Suppressor macrophage treated with lipopolysaccharide for 1 hour (primary cell): Measurements from ENCODE around the gene HMGXB4.

ENCODE experiments used
- DNase-seq, 3 donors: peaks; one replicate each; pipeline ENCODE4 v3.0.0-alpha.2; 2020 to 2022

HMGXB4 gene

DNA sequence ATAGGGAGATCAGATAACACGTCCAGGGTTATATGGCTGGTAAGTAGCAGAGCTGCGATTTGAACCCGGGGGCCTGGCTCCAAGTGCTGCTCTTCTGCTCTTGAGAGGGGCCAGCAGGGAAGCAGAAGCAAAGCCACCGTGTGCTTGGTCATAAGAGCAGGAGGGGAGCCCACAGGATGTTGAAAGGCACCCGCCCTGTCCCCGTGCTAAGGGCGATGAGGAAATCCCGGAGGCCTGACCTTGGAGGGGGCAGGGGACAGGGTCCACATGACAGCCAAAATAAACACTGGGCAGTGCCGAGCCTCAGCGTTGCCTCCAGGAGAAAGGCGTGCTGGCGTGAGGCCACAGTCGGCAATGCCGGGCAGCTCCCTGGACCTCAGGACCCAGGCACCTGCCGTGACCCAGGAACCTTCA is 71.2 kb downstream of the HMGXB4 start:
- DNase-seq, result peak; percentile 71 to 83 (median 79)

DNA sequence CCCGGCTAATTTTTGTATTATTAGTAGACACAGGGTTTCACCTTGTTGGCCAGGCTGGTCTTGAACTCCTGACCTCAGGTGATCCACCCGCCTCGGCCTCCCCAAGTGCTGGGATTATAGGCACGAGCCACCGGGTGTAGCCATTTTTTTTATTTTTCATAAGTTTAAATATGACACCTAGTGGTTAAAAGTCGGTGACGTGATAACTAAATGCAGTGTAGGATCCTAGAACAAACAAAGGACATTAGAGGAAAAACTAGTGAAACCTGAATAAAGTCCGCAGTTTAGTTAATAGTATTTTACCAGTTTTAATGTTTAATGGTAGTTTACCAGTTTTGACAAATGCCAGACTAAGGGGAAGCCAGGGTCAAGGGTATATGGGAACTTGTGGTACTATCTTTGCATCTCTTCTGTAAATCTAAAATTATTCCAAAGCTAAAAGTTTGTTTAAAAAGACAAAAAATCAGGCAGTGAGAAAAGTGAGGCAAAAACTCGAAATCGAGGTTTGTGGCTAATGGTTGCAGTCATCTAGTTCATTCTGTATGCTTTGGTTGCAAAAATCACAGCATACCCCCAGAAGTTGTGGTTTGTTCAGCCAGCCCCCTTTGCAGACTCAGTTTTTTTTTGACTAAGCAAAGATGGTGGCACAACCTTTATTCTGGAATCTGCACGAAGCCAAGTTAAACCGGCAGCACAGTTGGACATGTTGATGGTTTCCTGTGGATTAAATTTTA is 72.0 kb downstream of the HMGXB4 start:
- no peak for DNase-seq

DNA sequence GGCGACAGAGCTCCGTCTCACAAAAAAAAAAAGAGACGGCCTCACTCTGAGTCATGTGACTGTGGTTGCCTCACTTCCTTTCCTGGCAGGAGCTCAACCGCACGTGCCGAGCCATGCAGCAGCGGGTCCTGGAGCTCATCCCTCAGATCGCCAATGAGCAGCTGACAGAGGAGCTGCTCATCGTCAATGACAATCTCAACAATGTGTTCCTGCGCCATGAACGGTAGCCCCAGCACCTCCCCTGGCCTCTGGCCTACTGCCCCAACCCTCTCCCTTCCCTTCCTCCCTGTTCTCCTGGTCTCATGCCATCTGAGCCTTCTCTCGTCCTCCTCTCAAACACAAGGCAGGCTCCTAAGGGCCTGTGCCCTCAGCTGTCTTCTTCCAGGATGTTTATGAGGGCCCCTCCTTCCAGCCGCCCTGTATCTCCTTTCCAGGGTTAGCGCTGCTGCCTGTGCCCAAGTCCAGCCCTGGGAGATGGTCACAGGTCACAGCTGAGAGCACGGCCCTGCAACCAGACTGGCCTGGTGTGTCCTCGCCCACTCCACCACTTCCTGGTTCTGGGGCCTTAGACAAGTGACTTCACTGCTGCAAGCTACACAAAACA is 73.1 kb downstream of the HMGXB4 start:
- DNase-seq, result peak; percentile 85 to 89 (median 88)

DNA sequence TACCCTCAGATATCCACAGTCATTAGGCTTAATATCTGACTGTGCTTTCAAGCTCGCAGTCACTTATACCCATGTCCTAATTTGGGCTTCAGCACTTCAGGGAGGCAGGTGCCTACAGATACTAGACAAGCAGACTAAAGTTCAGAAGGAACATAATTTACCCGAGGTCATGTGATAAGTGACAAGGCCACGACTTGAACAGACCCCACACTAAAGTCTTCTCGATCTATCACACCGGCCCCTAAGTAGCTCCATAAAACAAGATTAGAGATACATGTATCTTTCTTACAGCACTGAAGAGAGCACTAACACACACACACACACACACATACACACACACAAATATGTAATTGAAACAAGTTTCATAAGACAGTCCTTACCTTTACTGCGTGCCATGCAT is 75.0 kb downstream of the HMGXB4 start:
- DNase-seq, result no peak

DNA sequence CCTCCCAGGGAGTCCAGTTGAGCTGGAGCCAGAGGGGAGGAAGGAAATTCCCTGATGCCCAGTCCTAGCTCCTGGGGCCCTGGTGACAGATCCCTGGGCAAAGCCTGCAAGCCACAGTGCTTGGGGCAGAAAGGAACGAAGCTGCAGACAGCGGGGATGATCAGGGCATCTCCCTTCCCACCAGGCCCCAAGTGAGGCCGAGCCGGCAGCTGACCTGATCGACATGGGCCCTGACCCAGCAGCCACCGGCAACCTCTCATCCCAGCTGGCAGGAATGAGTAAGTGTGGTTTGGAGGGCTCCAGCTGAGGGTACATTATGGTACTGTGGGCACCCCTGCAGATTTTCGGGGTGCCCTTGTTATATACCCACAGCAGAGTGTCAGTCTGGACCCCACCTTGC is 75.9 kb downstream of the HMGXB4 start:
- DNase-seq, result no peak

DNA sequence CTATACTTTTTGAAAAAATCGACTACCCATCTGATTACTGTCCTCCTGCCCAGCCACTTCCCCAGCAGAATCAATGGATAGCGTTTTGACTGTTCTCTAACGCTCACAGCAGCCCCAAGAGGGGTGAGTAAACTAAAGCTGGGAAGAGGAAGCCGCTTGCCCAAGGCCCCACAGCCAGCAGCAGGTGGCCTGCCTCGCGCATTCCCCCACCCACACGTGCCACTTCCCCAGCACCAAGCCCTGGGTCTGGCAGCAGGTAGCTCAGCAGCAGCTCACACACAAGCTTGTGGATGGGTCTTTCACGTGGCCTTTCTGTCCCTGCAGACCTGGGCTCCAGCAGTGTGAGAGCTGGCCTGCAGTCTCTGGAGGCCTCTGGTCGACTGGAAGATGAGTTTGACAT is 76.7 kb downstream of the HMGXB4 start:
- peak; percentile 52 to 72 (median 54) for DNase-seq

DNA sequence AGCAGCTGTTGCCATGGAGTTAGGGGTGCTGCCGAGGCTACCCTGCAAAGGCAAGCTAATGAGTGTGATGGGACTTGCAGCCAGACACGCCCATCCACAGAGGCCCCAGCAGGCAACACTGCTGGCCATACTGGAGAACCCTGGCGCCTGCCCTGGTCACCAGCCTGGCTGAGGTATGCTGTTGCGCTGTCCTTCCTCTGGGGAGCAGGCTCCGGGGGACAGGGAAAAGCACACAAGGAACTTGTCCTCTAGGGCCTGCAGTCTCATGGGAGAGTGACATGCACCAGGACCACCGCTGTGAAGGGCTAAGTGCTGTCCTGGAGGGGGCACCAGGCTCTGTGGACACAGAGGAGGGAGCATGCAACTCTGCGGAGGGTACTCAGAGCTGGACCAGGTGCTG is 78.2 kb downstream of the HMGXB4 start:
- DNase-seq, result no peak

DNA sequence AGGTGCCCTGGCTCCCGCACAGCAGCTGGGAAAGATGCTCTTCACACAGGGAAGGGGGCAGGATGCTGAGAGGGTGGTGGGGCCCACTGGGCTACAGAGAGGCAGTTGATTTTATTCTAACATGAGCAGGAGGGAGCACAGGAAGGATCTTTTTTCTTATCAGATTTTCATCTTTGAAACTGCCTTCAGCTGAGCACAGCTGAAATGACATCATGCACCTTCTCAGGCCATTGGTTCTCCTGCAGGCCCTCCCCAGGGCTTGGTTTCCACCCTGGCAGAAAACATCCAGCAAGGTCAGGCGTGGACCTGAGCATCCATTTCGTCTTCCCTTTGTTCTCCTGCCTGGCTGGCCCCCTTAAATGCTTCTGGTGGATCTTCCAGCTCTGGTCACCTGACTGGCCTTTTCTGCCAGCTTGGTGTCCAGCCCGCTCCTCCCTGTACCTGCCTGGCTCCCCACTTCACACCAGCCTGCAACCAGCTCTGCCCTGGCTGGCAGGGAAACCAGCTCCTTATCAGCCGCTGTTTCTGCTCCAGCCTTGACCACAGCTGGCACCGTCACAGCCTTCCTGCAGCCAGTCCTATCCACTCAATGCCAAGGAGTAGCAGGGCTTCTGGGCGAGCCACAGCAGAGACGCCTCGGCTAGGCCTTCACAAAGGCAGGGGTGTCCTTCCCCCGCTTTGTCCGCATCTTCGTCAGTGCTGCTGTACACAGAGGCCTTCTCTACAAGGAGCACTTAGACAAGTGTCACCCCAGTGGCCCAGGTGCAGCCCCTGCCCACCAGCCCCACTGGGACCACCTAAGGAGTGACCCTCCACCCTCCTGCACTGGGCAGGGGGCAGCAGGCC is 78.9 kb downstream of the HMGXB4 start:
- no peak for DNase-seq

DNA sequence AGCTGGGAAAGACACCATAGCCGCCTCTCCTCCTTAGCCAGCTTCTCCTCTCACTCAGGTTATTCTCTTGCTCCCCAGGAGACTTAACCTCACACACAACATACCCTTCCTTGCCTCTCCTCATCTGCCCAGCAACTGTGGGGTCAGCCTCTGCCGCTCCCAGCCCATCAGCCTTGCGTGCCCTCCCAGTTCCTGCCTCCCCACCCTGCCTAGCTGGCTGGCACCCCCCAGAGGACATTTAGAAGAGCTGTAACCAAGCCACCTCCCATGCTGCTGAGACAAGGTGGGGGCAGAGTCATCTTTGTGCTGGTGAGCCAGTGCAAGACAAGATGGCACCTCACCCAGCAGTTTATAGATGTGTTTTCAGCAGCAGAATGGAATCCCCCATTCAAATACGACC is 80.6 kb downstream of the HMGXB4 start:
- no peak for DNase-seq

DNA sequence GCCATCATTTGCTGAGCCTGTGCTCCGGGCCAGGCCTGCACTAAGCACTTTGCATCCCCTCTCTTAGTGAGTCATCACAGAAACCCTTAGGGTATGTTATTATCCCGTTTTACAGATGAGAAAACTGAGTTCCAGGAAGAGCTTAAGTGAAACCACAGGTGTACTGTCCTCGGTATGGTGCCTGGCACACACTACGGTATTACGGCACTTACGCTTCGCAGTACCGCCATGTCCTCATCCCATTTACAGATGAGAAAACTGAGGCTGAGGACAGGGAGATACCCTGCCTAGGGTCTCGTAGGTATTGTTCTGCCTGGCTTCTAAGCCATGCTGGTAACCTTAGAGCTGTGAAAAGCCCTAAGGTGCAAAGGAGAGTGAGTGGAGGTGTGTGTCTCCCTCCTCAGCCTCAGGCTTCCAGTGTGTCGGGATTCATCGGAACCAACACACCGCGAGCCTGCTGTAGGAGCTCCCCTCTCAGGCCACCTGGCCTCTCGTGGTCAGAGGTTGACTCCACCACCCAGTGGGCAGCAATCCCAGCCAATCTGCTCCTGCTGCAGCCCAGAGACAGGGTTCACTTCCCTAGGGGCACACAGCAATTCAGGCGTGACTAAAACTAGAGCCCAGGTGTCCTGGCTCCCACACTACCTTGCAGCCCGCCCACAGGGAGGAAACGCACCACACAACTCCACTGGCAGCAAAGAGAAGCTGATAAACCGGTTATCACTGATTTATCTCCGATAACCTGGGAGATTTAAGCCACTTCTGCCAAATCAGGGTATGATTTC is 84.0 kb downstream of the HMGXB4 start:
- DNase-seq, result no peak

DNA sequence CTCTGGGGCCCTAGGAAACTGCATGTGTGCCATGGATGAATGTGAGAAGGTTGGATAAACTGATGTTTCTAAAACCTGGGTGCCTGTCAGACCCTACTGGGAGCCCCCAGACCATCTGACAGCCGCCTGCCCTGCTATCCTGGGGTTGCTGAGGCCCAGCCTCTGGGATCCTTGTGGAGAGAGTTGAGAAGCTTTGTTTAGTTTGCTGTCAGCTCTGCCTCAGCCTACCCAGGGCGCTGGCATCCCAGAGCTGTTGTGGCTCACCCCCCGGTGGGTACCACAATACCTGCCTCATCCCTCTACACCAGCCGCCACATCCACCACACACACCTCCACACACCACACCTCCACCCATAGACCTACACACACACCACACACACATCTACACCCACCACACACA is 85.1 kb downstream of the HMGXB4 start:
- no peak for DNase-seq

DNA sequence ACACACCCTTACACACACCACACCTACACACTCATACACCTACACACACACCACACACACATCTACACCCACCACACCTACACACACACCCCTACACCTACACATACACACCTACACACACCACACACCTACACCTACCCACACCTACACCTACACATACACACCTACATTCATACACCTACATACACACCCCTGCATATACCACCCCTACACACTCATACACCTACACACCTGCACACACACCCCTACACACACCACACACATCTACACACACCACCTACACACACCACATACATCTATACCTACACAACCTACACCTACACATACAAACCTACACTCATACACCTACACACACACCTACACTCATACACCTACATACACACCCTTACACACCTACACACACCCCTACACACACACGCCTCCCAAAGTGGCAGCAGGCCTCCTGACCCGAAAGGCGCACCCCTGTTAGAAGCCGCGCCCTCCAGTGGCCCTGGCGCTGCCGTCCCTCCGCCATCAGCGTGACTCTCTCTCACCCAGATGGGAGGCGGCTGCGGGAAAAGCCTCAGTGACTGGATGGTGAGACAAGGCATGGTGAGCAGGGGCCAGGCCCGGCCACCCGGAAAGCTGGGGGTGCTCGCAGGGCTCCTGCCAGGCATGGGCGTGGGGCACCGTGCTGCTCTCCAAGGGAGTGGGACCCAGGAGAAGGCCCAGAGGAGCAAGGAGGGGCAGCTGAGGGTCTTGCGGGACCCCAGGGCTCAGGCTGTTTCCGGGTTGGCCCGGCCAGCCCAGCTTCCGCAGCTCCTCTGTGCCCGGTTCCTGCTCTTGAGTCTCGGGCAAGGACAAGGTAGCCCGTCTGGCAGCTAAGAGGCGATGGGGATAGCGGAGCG is 86.6 kb downstream of the HMGXB4 start:
- DNase-seq, result no peak

DNA sequence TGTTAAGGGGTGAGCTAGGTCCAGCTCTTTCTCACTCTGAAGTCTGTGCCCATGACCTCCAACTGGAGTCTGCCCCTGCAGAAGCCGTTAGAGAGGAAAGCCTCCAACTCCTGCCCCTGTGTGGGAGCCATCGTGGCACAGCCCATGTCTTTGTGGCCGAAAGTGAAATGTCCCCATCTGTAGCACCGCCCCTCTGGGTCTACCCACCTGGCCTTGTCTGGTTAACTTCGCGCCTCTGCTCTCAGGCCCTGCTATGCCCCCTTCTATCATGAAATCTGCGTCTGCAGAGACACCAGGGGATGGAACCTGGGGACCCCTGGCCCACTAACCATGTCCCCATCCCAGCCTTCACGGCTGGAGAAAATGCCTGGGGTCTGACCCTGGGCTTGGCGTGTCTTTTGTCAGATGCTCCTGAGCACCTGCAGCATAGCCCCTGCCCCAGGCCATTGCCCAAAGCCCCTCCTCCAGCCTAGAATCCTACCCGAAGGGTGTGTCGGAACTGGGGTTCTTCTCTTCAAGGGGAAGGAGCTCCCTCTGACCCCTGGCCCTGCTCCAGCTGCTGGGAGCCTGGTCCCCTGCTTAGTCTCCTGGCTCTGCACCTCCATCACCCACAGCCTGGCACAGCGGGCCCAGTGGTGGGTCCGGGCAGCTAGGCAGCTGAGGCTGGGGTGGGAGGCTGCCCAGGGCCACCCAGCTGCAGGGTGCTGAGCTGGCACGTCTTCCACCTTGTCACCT is 87.8 kb downstream of the HMGXB4 start:
- DNase-seq, result no peak
